PFSK-1 (cell line): Measurements from ENCODE around the gene PLEK2.

Experiments
- POLR2AphosphoS5 ChIP-seq: IDR thresholded peaks from 2 replicates; pipeline ENCODE4 v1.6.1; 2012; ENCODE audit warnings: low read depth, mild to moderate bottlenecking, control low read depth, low read length, moderate library complexity
- REST ChIP-seq, 2 experiments: IDR thresholded peaks; 2 replicates each; pipeline versions ENCODE4 v1.6.1 to v1.8.0; 2011 to 2012; ENCODE audit warnings: low read depth in 2 of 2, low read length in 2 of 2, control low read depth in 1 of 2, inconsistent platforms in 1 of 2, mild to moderate bottlenecking in 1 of 2, moderate library complexity in 1 of 2; ENCODE audit not compliant: insufficient read depth in 1 of 2
- SIN3A ChIP-seq: IDR thresholded peaks from 2 replicates; pipeline ENCODE4 v1.6.1; 2012; ENCODE audit warnings: mild to moderate bottlenecking, low read length, moderate library complexity, borderline replicate concordance; ENCODE audit not compliant: insufficient read depth
- TAF1 ChIP-seq: IDR thresholded peaks from 2 replicates; pipeline ENCODE4 v1.6.1; 2012; ENCODE audit warnings: low read length, control low read depth, borderline replicate concordance; ENCODE audit not compliant: insufficient read depth

- TF ChIP-seq TAF1 (no peak), REST (IDR thresholded peaks at IDR 0.05; ENCODE audit: insufficient read depth in 1 of 2, low read depth in 2 of 2, low read length in 2 of 2) (no peak), POLR2AphosphoS5 (no peak), SIN3A (no peak)
Measured at GRCh38 chr14:67357969-67358354, 54.0 kb downstream of the PLEK2 start.
